ENCODE data around the gene ARHGEF28.

DNA sequence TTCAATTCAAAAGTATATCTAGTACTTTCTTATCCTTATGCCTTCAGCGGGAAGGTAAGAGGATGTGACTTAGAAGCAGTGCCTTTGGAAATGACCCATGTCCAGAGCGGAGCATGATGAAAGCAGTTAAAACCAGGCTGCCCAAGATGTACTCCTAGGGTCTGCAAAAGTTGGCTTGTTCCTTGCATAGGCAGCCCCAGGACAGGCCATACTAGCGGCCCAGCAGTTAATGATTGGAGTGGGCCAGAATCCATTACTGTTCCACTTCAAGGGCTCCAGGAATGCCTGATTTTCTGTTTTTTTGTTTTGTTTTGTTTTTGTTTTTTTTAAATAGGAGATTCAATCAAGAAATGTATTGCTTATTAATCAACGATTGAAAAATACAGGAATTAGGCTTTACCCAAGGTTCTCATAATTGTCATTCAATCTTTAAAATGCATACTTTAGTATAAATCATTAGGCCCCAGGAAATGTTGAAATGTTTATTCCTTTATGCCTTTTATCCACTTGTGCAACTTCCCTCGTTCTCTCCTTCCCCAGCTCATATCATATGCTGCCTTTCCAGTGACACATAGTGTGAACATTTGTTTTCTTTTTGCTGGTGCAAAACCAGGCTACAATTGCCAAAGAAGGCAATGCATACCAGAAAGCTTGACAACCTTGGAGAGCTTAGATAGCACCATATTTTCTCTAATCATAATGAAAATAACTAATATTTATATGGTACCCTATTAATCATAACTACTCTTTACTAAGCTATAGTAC lies 190.8 kb downstream of the ARHGEF28 start:
- no peak for TF ChIP-seq CTCF (IDR thresholded peaks at IDR 0.05)
- TF ChIP-seq POLR2A (IDR thresholded peaks at IDR 0.05), result no peak
